ENCODE measurements around the gene TEAD3. TPM values are rescaled to one million over a fixed set of nuclear protein-coding genes. Genes with fewer than 3 reads are reported as not detected.
"Not testable (repeated sequence)": the region's sequence is repeated elsewhere in the genome, so short reads cannot be mapped to it uniquely, and the experiment has no call there.

Gene TEAD3
- total RNA-seq, 1 donor from 2014 or later = 75.5 TPM

- Mint-ChIP-seq H3K4me3 (ENCODE audit: unreplicated experiment) (no peak overlapping the region), H3K36me3 (ENCODE audit: low read depth, unreplicated experiment) (no peaks in the 10 kb centered on the region), H3K27me3 (ENCODE audit: low read depth, unreplicated experiment) (peaks cover 20% of the 10 kb centered on the region), H3K4me1 (ENCODE audit: low read depth, unreplicated experiment) (no peaks in the 10 kb centered on the region), H3K9me3 (ENCODE audit: unreplicated experiment) (no peaks in the 10 kb centered on the region), H3K27ac (ENCODE audit: unreplicated experiment) (no peak overlapping the region)
- TF ChIP-seq CTCF (IDR thresholded peaks at IDR 0.05; ENCODE audit: insufficient read depth, low read depth, low read length) (no peak), EZH2 (IDR thresholded peaks at IDR 0.05; ENCODE audit: insufficient read depth, low read length) (no peak)
- Histone ChIP-seq H3K4me3 (ENCODE audit: insufficient read depth, low read depth, low read length) (no peak overlapping the region), H3K27me3 (ENCODE audit: insufficient read depth, low read length) (peaks cover 12% of the 10 kb centered on the region), H4K20me1 (ENCODE audit: insufficient read depth, low read length) (no peaks in the 10 kb centered on the region), H3K9me3 (ENCODE audit: insufficient read depth, low read depth, low read length) (no peaks in the 10 kb centered on the region), H3K4me1 (ENCODE audit: insufficient read depth, low read length) (no peaks in the 10 kb centered on the region), H3K36me3 (ENCODE audit: insufficient read depth, low read length) (no peaks in the 10 kb centered on the region), H3K4me2 (ENCODE audit: low read length) (no peak overlapping the region), H3K27ac (ENCODE audit: low read depth, low read length) (no peak overlapping the region), H3K9ac (ENCODE audit: low read length) (no peak overlapping the region), H2AFZ (ENCODE audit: low read depth, low read length) (no peak overlapping the region), H3K79me2 (ENCODE audit: insufficient read depth, low read length) (no peaks in the 10 kb centered on the region)
- DNase-seq (ENCODE audit: low read depth) (no peak), FAIRE-seq (no peak)
Observed at GRCh38 chr6:35516712-35517111, 19.8 kb upstream of the TEAD3 start.

- not testable (repeated sequence) for H3K36me3 Mint-ChIP-seq (ENCODE audit: low read depth, unreplicated experiment); H4K20me1 ChIP-seq (ENCODE audit: insufficient read depth, low read length); H3K4me1 Mint-ChIP-seq (ENCODE audit: low read depth, unreplicated experiment); H3K4me2 ChIP-seq (ENCODE audit: low read length); H3K9me3 Mint-ChIP-seq (ENCODE audit: unreplicated experiment); FAIRE-seq; H3K27ac Mint-ChIP-seq (ENCODE audit: unreplicated experiment); DNase-seq (ENCODE audit: low read depth); H3K4me3 Mint-ChIP-seq (ENCODE audit: unreplicated experiment); H2AFZ ChIP-seq (ENCODE audit: low read depth, low read length); H3K4me1 ChIP-seq (ENCODE audit: insufficient read depth, low read length); H3K79me2 ChIP-seq (ENCODE audit: insufficient read depth, low read length); H3K27ac ChIP-seq (ENCODE audit: low read depth, low read length); H3K36me3 ChIP-seq (ENCODE audit: insufficient read depth, low read length); H3K9me3 ChIP-seq (ENCODE audit: insufficient read depth, low read depth, low read length); H3K9ac ChIP-seq (ENCODE audit: low read length); H3K4me3 ChIP-seq (ENCODE audit: insufficient read depth, low read depth, low read length)
- H3K27me3 ChIP-seq (ENCODE audit: insufficient read depth, low read length) = peaks cover 11% of the 10 kb centered on the region
- H3K27me3 Mint-ChIP-seq (ENCODE audit: low read depth, unreplicated experiment) = peaks cover 18% of the 10 kb centered on the region
Observed at GRCh38 chr6:35515939-35516338, 19.1 kb upstream of the TEAD3 start.

GRCh38 chr6:35514587-35514986, 17.7 kb upstream of the TEAD3 start:
- Mint-ChIP-seq H3K36me3 (ENCODE audit: low read depth, unreplicated experiment) (no peaks in the 10 kb centered on the region), H3K4me3 (ENCODE audit: unreplicated experiment) (no peak overlapping the region), H3K4me1 (ENCODE audit: low read depth, unreplicated experiment) (no peaks in the 10 kb centered on the region), H3K9me3 (ENCODE audit: unreplicated experiment) (no peaks in the 10 kb centered on the region), H3K27me3 (ENCODE audit: low read depth, unreplicated experiment) (peaks cover 17% of the 10 kb centered on the region), H3K27ac (ENCODE audit: unreplicated experiment) (no peak overlapping the region)
- H3K36me3 ChIP-seq (ENCODE audit: insufficient read depth, low read length) = no peaks in the 10 kb centered on the region
- FAIRE-seq = no peak
- DNase-seq (ENCODE audit: low read depth) = no peak
- no peak overlapping the region for H3K9ac ChIP-seq (ENCODE audit: low read length)
- no peak overlapping the region for H2AFZ ChIP-seq (ENCODE audit: low read depth, low read length)
- H3K27me3 ChIP-seq (ENCODE audit: insufficient read depth, low read length) = peaks cover 12% of the 10 kb centered on the region
- no peaks in the 10 kb centered on the region for H4K20me1 ChIP-seq (ENCODE audit: insufficient read depth, low read length)
- H3K4me3 ChIP-seq (ENCODE audit: insufficient read depth, low read depth, low read length) = no peak overlapping the region
- no peaks in the 10 kb centered on the region for H3K4me1 ChIP-seq (ENCODE audit: insufficient read depth, low read length)
- no peaks in the 10 kb centered on the region for H3K79me2 ChIP-seq (ENCODE audit: insufficient read depth, low read length)
- no peak overlapping the region for H3K4me2 ChIP-seq (ENCODE audit: low read length)
- no peak overlapping the region for H3K27ac ChIP-seq (ENCODE audit: low read depth, low read length)
- TF ChIP-seq EZH2 (IDR thresholded peaks at IDR 0.05; ENCODE audit: insufficient read depth, low read length) (no peak), CTCF (IDR thresholded peaks at IDR 0.05; ENCODE audit: insufficient read depth, low read depth, low read length) (no peak)
- no peaks in the 10 kb centered on the region for H3K9me3 ChIP-seq (ENCODE audit: insufficient read depth, low read depth, low read length)

Measured in astrocyte (in vitro differentiated cells and primary cell).